ENCODE measurements around the gene KCNT1.

KCNT1 gene

GRCh38 chr9:135728436-135729110 lies 26.6 kb downstream of the KCNT1 start:
- DNase-seq, result no peak

DNA sequence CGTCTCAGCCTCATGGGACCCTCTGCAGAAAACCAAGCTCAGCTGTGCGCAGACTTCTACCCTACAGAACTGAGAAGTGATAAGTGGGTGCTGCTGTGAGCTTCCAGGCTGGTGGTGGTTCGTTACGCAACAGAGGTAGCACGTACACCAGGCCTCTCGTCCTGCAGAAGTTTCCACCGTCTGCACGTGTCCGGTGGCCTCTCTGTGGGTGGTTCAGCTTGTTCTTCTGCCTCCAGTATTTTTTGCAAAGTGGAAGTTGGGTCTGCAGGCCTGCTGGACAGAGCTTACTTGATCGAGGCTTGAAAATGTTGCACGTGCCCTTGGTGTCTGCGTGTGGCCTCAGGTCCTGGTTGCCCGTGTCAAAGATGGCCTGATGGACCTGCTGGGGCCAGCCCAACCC lies 27.5 kb downstream of the KCNT1 start:
- DNase-seq, result no peak

DNA sequence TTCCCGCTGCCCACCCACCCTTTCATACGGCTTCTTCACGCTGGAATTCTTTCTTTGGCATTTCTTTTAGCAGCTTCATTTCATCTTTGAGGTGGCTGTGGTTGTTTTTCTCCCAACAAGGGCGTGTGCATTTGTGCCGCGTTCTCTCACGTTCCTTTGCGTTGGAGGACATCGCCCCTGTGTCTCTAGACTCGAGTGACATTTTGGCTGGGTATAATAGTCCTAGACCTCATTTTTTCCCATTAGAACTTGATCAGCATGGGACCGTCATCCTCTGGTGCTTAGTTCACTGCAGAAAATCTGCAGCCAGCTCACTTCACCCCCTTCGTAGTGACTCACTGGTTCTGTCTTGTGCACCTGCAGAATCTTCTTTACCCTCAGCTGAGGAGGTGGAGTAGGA lies 29.5 kb downstream of the KCNT1 start:
- DNase-seq, result no peak

DNA sequence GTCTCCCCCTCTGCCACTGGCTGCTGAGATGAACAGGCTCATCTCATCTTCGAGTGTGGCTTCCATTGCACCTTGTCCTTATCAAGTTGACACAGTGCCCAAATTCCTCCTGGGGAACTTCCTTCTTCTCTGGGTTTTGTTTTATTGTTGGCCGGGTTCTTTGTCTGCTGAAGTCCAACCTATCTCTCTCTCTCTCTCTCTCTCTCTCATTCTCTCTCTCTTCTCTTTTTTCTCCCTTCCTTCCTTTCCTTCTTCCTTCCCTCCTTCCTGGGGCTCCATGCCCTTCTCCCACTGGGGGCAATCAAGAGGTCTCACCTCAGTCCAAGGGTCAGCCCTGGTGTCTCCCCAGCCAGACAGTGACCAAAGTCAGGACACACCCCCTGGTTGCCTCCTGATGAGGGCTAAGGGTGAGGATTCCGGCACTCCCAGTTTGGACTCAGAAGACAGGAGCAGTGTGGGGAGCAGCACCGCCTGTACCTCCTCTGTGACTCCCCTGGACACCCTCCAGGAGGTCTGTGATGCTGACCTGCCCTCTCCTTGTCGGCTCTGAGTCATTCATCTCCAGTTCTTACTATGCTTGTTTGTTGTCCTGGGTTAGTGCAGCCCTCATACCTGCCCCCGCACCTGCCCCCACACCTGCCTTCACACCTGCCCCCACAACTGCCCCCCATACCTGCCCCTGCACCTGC lies 30.7 kb downstream of the KCNT1 start:
- no peak for DNase-seq

DNA sequence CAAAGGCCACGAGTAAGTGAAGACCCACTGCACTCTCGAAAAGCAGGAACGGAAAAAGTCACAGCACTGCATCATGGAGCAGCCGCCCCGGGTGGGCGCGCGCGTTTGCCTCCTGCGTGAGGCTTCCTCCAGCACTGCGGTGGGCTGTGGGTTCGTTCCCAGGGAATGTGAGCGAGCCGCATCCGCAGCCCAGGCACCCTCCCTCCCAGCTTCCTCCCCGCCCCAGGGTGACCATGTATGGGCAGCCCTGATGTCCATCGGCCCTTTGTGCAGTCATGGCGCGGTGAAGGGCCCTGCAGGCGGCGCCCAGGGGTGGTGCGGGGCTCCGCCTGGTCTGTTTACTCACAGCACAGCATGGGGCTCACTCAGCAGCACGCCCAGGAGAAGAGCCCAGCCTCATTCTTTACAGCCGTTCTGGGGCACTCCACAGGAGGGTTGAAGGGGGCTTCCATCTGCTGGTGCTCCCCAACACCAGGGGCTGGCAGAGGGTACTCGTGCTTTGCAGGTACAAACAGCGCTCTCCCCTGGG lies 32.7 kb downstream of the KCNT1 start:
- no peak for DNase-seq

DNA sequence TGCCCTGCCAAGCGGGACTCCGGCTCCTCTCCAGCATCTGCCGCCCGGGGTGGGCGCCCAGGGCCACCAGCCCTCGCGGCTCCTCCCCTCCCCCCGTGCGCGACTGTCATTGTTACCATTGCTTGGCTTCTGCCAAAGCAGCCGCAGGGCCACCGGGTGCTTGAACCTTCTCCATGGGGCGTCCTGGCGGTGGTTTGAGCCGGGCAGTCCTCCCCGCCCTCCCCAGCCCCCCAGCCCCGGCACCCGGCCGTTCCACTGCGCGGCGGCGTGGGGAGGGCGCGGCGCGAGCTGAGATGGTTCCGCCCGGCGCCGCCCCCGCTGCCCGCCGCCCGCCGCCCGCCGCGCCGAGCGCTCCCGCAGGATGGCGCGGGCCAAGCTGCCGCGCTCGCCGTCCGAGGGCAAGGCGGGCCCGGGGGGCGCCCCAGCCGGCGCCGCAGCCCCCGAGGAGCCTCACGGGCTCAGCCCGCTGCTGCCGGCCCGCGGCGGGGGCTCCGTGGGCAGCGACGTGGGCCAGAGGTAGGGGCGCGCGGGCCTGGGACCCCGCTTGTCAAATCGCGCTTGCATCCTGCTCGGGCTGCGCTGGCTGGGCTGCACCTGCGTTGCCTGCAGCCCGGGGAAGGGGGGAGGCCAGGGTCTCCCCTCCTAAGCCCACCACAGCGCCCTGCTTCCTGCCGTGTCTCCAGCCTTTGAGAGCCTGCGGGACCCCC lies 34.4 kb downstream of the KCNT1 start:
- DNase-seq, result no peak

DNA sequence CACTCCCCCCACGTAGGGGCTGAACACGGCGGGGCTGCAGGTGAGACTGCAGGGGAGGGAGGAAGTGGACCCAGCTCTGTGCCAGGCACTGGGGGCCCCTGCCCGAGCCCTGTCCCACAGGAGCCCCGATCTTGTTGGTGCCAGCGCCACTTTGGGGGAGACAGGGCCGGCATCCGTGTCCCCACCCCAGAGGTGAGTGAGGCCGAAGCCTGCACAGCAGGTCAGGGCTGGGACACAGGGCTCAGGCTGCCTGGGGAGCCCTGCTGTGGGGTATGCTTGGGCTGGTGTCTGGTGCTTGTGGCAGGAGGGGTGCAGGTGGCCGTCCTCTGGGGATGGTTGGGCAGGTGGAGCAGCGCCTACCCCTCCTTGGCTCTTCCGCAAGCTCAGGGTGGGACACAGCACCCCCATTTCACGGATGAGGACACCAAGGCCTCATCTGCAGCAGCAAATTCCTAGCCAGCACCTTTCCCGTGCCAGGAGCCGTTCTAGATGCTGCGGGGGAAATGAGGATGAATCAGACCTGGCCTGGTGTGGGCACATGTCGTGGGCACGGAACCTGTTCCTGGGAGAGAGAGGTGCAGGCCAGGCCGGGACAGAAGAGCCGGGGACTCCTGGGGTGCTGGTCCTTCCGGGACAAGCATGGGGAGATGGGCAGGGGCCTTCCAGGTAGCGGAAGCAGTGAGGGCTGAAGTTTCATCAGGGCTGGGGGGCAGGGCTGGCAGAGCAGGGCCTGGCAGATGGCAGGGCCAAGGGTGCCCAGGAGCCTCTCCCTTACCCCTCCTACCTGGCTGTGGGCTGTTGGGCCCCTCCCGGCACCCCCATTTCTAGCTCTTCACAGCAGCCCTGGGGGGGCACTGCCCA lies 35.2 kb downstream of the KCNT1 start:
- no peak for DNase-seq

DNA sequence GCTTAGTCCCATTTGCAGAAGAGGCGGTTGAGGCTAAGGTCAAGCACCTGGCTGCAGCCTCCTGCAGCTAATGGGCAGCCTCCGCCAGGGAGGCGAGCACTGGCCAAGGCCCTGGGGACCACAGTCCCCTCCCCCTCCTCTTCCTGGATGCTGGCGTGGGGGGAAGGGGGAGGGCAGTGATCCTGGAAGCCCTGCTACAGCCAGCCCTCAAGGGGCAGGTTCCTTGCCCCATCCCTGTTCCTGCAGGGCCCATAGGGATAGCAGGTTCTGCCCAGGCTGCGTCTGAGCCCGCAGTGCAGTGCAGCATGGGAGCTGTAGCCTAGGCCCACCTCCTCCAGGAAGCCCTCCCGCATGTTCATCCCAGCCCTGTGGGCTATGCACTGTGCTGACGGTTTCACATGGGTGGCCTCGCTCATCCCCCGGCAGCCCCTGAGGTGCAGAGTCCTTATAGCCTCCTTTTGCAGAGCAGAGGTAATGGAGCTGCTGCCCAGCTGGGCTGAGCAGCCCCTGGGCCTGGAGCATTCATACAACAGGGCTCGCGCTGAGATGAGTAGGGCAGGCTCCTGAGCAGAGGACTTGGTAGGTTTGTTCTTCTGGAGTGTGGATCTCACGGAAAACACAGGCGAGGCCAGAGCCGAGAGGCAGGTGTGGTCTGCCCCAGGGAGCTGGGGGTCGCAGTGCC lies 36.0 kb downstream of the KCNT1 start:
- DNase-seq, result no peak

DNA sequence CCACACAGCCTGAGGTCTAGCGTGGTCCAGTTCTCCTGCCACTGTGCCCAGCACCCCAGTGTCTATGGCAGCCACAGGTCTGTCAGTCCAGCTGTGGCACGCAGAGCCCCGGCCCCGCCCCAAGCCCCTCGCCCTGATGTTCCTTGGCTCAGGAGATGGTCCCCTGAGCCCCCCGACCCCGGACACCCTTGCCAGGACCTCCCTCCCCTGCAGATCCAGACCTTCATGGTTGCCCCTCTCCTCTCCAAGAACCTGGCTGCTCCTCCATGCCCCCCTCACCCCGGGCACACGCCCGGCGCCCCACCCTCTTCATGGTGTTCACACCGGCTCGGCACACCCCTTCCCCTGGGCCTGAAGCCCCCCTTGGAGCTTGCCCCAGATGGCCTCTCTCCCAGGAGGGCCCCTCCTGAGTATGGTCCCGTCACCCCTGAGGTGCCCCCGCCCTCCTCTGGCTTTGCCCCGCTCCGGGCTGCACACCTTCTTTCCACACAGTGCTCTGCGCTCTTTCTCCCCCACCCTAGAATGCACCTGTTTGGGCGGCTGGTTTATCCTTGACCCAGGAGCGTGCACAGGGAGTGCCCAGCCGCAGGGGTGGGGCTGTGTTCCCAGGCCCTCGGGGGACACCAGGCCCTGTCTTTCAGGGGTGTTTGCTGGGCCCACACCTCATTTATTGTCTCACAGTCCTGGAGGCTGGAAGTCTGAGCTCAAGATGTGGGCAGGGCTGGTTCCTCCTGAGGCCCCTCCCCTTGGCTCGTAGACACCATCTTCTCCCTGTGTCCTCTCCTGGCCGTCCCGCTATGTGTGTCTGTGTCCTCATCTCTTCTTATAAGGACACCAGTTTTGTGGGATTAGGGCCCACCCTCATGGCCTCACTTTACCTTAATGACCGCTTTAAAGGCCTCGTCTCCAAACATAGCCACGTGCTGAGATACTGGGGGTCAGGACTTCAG lies 37.6 kb downstream of the KCNT1 start:
- DNase-seq, result no peak

- DNase-seq, result no peak
Observed at GRCh38 chr9:135741276-135742219, 39.6 kb downstream of the KCNT1 start.

DNA sequence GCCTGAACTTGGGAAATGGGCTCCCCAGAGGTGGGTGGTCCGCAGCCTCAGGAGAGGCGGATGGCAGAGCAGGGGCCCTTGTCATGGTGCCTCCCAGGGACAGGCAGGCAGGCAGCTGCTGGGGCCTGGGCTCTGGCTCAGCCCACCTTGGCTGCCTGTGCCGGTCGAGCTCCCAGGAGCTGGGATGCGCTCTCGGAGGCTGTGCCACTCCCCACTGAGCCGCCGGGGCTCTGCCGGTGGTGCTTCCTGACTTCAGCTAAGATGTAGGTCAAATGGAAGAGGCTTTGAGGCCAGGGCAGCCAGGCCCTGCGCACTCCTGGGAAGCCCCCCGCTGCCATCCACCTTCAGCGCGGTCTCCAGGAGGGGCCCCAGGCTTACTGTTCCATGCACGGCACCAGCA lies 41.0 kb downstream of the KCNT1 start:
- DNase-seq, result no peak

- no peak for DNase-seq
Observed at GRCh38 chr9:135743546-135744332, 41.8 kb downstream of the KCNT1 start.

DNA sequence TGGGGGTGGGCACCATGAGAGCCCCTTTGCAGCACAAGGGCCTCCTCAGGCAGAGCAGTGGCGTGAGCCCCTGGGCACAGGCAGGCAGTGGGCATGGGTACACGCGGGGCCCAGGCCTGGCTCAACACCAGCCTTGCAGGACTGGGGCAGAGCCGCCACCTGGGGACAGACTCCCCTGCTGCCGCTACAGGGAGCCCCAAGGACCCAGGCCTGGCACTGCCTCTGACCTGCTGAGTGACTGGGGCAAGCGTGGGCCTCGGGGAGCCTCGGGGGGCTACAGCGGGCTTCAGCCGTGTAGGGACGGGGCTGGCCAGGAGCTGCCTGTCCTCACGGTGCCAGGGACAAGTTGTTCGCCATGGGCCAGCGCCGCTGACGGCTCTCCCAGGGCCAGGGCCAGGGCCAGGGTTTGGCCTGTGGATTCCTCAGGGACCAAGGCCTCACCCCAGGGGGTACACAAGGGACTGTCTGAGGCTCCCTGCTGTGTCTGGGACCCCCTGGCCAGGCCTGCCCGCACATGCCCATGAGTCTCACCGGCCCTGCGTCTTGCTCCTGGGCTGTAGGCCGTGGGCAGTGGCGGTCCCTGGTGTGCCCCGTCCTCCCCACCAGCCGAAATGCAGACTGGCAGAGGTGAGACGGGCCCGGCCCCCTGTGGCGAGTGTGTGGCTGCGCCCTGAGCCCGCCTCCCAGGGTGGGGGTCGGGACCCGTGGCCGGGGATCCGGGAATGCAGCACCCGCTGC lies 42.5 kb downstream of the KCNT1 start:
- no peak for DNase-seq

GRCh38 chr9:135745189-135745588 lies 43.2 kb downstream of the KCNT1 start:
- DNase-seq, result no peak

GRCh38 chr9:135745686-135746324 lies 43.8 kb downstream of the KCNT1 start:
- DNase-seq, result no peak

DNA sequence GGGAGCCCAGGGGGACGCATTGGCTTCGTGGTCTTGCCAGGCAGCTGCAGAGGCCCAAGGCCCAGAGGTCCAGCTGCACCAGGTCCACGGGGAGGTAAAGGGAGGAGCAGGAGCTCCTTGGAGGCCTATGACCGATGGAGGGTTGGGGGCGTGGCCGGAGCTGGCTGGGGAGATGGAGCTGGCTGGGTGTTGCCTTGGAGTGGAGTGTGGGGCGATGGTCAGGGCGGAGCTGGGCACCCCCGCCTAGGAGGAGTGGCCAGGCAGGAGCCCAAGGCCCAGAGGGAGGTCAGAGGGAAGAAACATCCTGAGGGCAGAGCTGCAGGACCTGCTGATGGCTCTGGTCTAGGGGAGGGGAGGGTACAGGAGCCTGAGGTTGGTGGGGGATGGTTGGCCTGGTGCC lies 44.6 kb downstream of the KCNT1 start:
- no peak for DNase-seq

GRCh38 chr9:135747311-135747710 lies 45.3 kb downstream of the KCNT1 start:
- DNase-seq, result no peak

DNA sequence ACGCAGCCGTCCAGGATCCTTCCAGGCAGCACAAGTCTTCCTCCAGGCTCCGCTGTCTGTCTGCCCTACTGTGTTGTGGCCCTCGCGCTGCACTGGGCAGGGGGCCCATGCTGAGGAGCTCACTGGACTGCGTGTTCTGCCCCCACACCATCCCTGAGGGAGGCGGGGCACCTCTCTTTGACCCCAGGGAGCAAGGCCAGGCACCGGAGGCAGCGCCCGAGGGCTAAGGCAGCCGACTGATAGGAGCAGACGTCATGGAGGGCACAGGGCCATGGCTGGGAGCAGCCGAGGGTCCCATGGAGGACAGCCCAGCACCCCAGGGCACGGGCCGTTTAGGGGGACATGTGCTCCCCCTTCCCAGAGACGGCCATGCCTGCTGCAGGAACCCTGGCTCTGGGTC lies 46.7 kb downstream of the KCNT1 start:
- DNase-seq, result no peak
